CD4-positive, alpha-beta T cell (primary cell): ENCODE results near the gene SND1. TPM values are rescaled to one million over a fixed set of nuclear protein-coding genes. Genes with fewer than 3 reads are reported as not detected.

Experiments used
- ATAC-seq: fragments of 200-7000 bp; cut with Tn5 transposase; one replicate; pipeline ENCODE4 v1.10.0; 2022; ENCODE audit warnings: mild to moderate bottlenecking; ENCODE audit not compliant: poor library complexity
- CTCF ChIA-PET: fragments of 350-600 bp; sonication (Branson Sonifier 250); formaldehyde crosslinking; loops from one replicate; lab custom pipeline; 2021; ENCODE audit warnings: antibody characterized with exemption, inconsistent platforms; lab: Charles Lee
- POLR2A ChIA-PET: fragments of 350-600 bp; sonication (Branson Sonifier 250); formaldehyde crosslinking; loops from one replicate; lab custom pipeline; 2021; ENCODE audit warnings: antibody characterized with exemption, inconsistent platforms; lab: Charles Lee
- DNase-seq, 14 experiments: peaks; one replicate each; pipeline ENCODE4 v3.0.0-alpha.2; 2013 to 2020; ENCODE audit warnings: mixed read lengths in 2 of 14
- H3K27ac ChIP-seq, 2 donors: one replicate each; pipeline versions ENCODE4 v1.5.1 to v1.7.0; 2013; ENCODE audit warnings: low read length in 2 of 2, low read depth in 1 of 2, mild to moderate bottlenecking in 1 of 2
- H3K27me3 ChIP-seq, 2 experiments: 1 replicate in 1 of 2; 2 replicates in 1 of 2; pipeline versions ENCODE4 v1.6.1 to v1.7.0; 2013; ENCODE audit warnings: low read length in 2 of 2, control low read depth in 1 of 2, mild to moderate bottlenecking in 1 of 2, moderate library complexity in 1 of 2; ENCODE audit not compliant: insufficient read depth in 2 of 2, control insufficient read depth in 1 of 2
- H3K36me3 ChIP-seq: one replicate; pipeline ENCODE4 v1.6.1; 2013; ENCODE audit warnings: low read length, control low read depth; ENCODE audit not compliant: insufficient read depth
- H3K4me1 ChIP-seq: one replicate; pipeline ENCODE4 v1.6.1; 2013; ENCODE audit warnings: low read length, control low read depth; ENCODE audit not compliant: insufficient read depth
- H3K4me3 ChIP-seq: one replicate; pipeline ENCODE4 v1.5.1; 2013; ENCODE audit warnings: mild to moderate bottlenecking, low read length, moderate library complexity
- H3K9me3 ChIP-seq, 2 experiments: 1 replicate in 1 of 2; 2 replicates in 1 of 2; pipeline versions ENCODE4 v1.6.1 to v1.7.0; 2013; ENCODE audit warnings: low read length in 2 of 2, mild to moderate bottlenecking in 2 of 2, control low read depth in 1 of 2, moderate library complexity in 1 of 2; ENCODE audit not compliant: control insufficient read depth in 1 of 2, insufficient read depth in 1 of 2
- H3K27ac Mint-ChIP-seq: one replicate; pipeline ENCODE4 v1.8.0; 2020; ENCODE audit warnings: mixed read lengths
- H3K27me3 Mint-ChIP-seq: one replicate; pipeline ENCODE4 v1.8.0; 2021; ENCODE audit warnings: mixed read lengths
- H3K36me3 Mint-ChIP-seq: one replicate; pipeline ENCODE4 v1.8.0; 2021; ENCODE audit warnings: low read depth, mixed read lengths
- H3K4me1 Mint-ChIP-seq: one replicate; pipeline ENCODE4 v1.8.0; 2021; ENCODE audit warnings: low read depth, mixed read lengths
- H3K4me3 Mint-ChIP-seq: one replicate; pipeline ENCODE4 v1.8.0; 2020; ENCODE audit warnings: mild to moderate bottlenecking, mixed read lengths
- H3K9me3 Mint-ChIP-seq: one replicate; pipeline ENCODE4 v1.8.0; 2020; ENCODE audit warnings: mixed read lengths
- CTCF ChIP-seq: fragments of 200-600 bp; IDR thresholded peaks from one replicate; pipeline ENCODE4 v1.8.0; 2022; ENCODE audit warnings: antibody characterized with exemption, mild to moderate bottlenecking
- intact Hi-C, 2 experiments: fragments of 100-400 bp; cut with DNase I in 1 of 2; cut with micrococcal nuclease in 1 of 2; formaldehyde crosslinking; loops; one replicate each; pipeline versions ENCODE4 v1.15.1 to v1.9.0; 2023 to 2025; cut with DNase I, micrococcal nuclease
- total RNA-seq, 174 experiments: library from RNA in 2 of 174; stranded (reverse) in 2 of 174; gene quantifications; one replicate each; pipeline ENCODE4 v1.2.3 and lab custom pipeline; 2021 to 2026

Gene SND1
- total RNA-seq, 2 experiments from 2014 or later: 104 to 113 TPM

GRCh38 chr7:127886248-127886647 is 234.3 kb downstream of the SND1 start:
- no peak overlapping the region for H3K27ac ChIP-seq
- H3K4me3 Mint-ChIP-seq: no peak overlapping the region
- POLR2A ChIA-PET: no interaction called here
- intact Hi-C loops: no loop called here
- TF ChIP-seq CTCF: no peak
- ATAC-seq: no peak
- H3K4me3 ChIP-seq: no peak overlapping the region
- peaks cover 52% of the 10 kb centered on the region for H3K36me3 Mint-ChIP-seq
- no peak for DNase-seq
- H3K9me3 ChIP-seq: no peaks in the 10 kb centered on the region
- CTCF ChIA-PET: interaction anchor here (0.7 kb wide), 1 partner anchor 34 kb away, joined by 3 read pairs; no protein-coding TSS in a partner anchor
- H3K27ac Mint-ChIP-seq: no peak overlapping the region
- peaks cover 30% of the 10 kb centered on the region for H3K36me3 ChIP-seq
- no peaks in the 10 kb centered on the region for H3K9me3 Mint-ChIP-seq
- H3K27me3 Mint-ChIP-seq: no peaks in the 10 kb centered on the region
- no peaks in the 10 kb centered on the region for H3K27me3 ChIP-seq
- no peaks in the 10 kb centered on the region for H3K4me1 Mint-ChIP-seq
- no peaks in the 10 kb centered on the region for H3K4me1 ChIP-seq

GRCh38 chr7:127887096-127887495 is 235.1 kb downstream of the SND1 start:
- peaks cover 61% of the 10 kb centered on the region for H3K36me3 Mint-ChIP-seq

GRCh38 chr7:127887631-127888030 is 235.6 kb downstream of the SND1 start:
- Mint-ChIP-seq H3K9me3 (no peaks in the 10 kb centered on the region), H3K27ac (no peak overlapping the region)
- no peak overlapping the region for H3K27ac ChIP-seq

More at GRCh38 chr7:127887096-127887495, 235.1 kb downstream of the SND1 start:
- Histone ChIP-seq H3K9me3 (no peaks in the 10 kb centered on the region), H3K4me3 (no peak overlapping the region), H3K27ac (no peak overlapping the region), H3K27me3 (no peaks in the 10 kb centered on the region), H3K36me3 (peaks cover 33% of the 10 kb centered on the region), H3K4me1 (no peaks in the 10 kb centered on the region)
- no peak for ATAC-seq
- CTCF ChIA-PET: interaction anchor here (0.6 kb wide), 1 partner anchor 71 kb away, joined by 3 read pairs; no protein-coding TSS in a partner anchor
- no peak for DNase-seq
- TF ChIP-seq CTCF: no peak
- H3K4me1 Mint-ChIP-seq: no peaks in the 10 kb centered on the region
- intact Hi-C loops: no loop called here
- H3K9me3 Mint-ChIP-seq: no peaks in the 10 kb centered on the region
- H3K27me3 Mint-ChIP-seq: no peaks in the 10 kb centered on the region
- POLR2A ChIA-PET: interaction anchor here (0.7 kb wide), 1 partner anchor 1736 kb away, joined by 4 read pairs; no protein-coding TSS in a partner anchor
- H3K27ac Mint-ChIP-seq: no peak overlapping the region
- no peak overlapping the region for H3K4me3 Mint-ChIP-seq

More at GRCh38 chr7:127887631-127888030, 235.6 kb downstream of the SND1 start:
- H3K4me3 ChIP-seq: no peak overlapping the region
- H3K36me3 Mint-ChIP-seq: peaks cover 66% of the 10 kb centered on the region
- no peaks in the 10 kb centered on the region for H3K4me1 Mint-ChIP-seq
- TF ChIP-seq CTCF: no peak
- no peak for ATAC-seq
- no peaks in the 10 kb centered on the region for H3K4me1 ChIP-seq
- CTCF ChIA-PET: no interaction called here
- no peak for DNase-seq
- H3K36me3 ChIP-seq: peaks cover 33% of the 10 kb centered on the region
- no peaks in the 10 kb centered on the region for H3K27me3 ChIP-seq
- no peak overlapping the region for H3K4me3 Mint-ChIP-seq
- POLR2A ChIA-PET: no interaction called here
- intact Hi-C loops: no loop called here
- no peaks in the 10 kb centered on the region for H3K27me3 Mint-ChIP-seq
- no peaks in the 10 kb centered on the region for H3K9me3 ChIP-seq
